ENCODE results near the gene XIRP2.
"Not testable (repeated sequence)": the region's sequence is repeated elsewhere in the genome, so short reads cannot be mapped to it uniquely, and the experiment has no call there.

XIRP2 gene

DNA sequence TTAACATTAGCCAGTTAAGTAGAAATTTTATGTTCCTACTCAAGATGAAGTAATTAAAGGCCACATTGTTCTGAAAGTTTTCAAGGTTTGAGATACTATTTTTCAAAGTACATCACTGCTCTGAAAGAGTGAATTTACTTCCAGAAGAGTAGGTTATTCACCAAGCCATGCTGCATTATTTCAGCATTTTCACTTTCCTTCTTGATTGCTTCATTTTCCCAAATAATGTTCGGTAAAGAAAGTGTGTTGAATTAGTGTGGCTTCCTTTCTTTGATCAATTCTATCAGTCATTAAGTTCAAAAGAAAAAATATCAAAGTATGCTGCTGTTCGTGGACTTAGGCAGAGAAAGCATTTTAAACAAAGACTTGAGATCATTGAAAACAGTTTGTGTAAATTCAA lies 310.3 kb downstream of the XIRP2 start:
- DNase-seq = no peak

DNA sequence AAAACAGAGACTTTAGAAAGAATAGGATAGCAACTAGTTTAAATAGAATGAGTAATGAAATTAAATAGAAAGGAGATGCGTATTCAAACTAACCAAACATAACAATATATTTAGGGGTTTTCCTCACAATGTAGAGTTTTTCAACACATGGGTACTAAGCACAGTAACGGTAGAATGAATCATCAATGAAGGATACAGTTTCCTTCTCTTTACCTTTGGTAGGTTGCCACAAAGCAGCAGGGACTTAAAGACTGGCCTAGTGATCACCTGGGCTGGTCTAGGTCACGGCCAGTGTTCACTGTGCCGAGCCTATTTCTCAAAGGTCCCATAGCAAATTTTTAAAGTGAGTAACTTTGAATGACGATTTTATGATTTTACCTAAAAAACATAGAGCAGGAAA lies 311.7 kb downstream of the XIRP2 start:
- DNase-seq = no peak

- DNase-seq = no peak
Measured at GRCh38 chr2:167209784-167210183, 321.5 kb downstream of the XIRP2 start.

DNA sequence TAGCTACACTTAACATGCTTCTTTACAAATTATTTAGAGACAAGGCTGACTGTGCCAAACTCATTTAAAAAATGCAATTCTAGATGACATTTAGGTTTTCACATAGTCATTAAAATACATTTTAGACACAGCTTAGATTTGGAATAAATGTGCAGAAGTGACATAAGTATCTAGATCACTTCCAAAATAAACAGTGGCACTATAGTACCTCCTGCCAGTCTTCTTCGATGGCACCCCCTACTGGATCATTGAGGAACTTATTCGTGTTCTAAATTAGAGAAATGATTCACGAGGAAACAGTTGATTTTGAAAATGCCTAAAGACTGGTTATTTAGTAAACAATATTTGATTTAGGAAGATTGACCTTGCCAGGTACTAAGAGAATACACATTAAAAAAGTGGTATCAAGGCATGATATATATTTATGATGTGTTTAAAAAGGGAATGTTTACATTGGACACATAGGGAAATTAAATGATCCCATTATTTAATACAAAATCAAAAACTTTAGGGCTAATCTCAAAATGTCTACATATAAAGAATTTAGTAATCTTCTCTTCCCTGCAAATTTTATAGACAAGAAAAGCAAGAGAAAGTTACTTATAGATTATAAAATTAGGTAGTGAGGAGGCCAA lies 323.9 kb downstream of the XIRP2 start:
- peak in 1 of 2 donors; percentile 17 for DNase-seq

GRCh38 chr2:167215595-167215994 lies 327.3 kb downstream of the XIRP2 start:
- no peak for DNase-seq

GRCh38 chr2:167237478-167237877 lies 349.2 kb downstream of the XIRP2 start:
- DNase-seq = no peak

GRCh38 chr2:167240671-167241070 lies 352.4 kb downstream of the XIRP2 start:
- no peak for DNase-seq

- DNase-seq = no peak
Measured at GRCh38 chr2:167249197-167249596, 360.9 kb downstream of the XIRP2 start.

- no peak for DNase-seq
Measured at GRCh38 chr2:167253025-167253424, 364.7 kb downstream of the XIRP2 start.

DNA sequence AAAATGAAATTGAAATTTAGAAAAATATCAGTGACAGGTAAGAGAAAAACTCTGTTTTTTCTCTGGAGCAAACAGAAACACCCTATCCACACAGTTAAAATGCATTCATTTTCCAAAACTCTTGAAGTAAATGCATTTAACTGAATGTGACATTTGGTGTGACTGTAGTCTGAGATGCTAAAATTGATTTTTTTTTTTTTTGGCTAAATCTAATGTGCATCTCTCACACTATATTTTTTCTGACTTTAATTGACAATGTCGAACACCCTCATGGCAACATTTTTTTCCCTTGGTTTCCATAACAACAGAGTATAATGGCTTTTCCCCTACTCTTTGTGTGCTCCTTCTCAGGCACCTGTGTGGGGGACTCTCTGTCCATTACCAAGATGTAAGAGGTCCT lies 366.4 kb downstream of the XIRP2 start:
- DNase-seq = no peak

DNA sequence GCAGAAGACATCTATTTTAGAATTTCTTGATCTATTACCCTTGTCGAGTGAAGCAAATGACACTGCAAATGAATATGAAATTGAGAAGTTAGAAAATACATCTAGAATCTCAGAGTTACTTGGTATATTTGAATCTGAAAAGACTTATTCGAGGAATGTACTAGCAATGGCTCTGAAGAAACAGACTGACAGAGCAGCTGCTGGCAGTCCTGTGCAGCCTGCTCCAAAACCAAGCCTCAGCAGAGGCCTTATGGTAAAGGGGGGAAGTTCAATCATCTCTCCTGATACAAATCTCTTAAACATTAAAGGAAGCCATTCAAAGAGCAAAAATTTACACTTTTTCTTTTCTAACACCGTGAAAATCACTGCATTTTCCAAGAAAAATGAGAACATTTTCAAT lies 370.4 kb downstream of the XIRP2 start:
- no peak for DNase-seq

GRCh38 chr2:167264380-167264779 lies 376.1 kb downstream of the XIRP2 start:
- no peak for DNase-seq

DNA sequence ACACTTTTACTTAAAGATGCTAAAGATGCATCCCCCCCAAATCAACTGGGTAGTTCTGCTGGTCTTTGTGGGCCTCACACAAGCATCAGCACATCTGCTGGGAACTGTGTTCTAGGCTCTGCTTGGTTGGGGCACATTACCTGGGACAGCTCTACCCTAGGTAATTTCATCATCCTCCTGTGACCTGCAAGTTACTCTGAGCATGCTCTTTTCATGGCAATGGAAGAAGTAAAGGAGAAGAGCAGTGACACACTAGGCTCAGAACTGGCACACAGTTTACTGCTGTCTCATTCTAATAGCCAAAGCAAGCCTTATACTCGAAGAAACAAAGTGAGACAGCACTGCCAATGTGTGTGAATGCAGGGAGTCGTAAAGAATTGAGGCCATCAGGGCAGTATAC lies 376.7 kb downstream of the XIRP2 start:
- no peak for DNase-seq

DNA sequence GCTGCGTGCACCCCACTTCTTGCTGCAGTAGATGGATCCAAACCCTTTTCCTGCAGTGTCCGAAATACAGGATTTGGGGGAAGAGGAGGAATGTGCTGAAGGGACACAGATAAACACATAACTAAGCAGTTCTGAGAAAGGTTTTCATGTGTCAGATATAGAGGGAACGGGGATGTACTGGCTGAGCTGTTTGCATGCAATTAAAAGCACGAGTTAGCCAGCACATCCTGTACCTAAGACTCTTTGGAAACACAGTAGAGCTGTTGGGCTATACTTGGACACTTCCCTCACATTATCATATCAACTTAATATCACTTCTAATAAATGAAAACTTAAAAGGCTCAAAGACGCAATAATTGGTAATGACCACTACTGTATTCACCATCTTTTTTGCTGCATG lies 377.4 kb downstream of the XIRP2 start:
- no peak for DNase-seq

- not testable (repeated sequence) for DNase-seq
Measured at GRCh38 chr2:167268245-167268644, 380.0 kb downstream of the XIRP2 start.

DNA sequence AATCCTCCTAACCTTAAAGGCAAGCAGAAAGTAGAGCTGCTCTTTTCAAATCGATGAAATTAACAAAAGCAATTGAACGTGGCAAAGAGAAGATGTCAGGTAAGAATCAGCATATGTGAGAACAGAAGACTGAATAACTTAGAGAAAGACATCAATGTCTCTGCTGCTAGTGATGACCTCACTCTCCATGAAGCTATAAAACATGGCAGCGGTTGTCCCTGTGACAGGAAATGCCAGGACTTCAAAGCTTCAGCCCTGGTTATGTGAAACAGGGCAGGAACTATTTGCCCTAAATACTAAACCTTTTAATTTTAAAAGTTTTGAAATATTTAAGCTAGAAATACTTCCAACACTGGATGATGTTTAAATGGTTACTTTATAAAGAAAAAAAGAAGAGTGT lies 383.7 kb downstream of the XIRP2 start:
- no peak for DNase-seq

- no peak for DNase-seq
Measured at GRCh38 chr2:167275046-167275445, 386.8 kb downstream of the XIRP2 start.

DNA sequence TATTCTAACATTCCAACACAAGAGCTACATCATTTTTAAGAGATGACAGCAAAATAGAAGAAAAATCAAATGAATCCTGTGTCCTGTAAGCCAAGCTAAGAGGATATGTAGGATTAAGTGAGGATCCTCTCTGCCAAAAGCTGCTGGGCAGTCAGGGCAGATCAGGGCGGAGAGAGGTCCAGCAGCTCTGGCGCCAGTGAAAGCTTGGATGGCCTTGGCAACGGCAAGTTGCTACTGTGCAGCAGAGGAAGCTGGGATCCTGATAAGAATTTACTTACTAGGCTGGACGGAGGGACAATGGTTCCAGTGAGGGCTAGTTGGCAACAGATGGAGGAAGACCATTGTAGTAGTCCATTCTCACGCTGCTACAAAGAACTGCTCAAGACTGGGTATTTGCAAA lies 391.5 kb downstream of the XIRP2 start:
- no peak for DNase-seq

GRCh38 chr2:167287212-167287611 lies 398.9 kb downstream of the XIRP2 start:
- DNase-seq = no peak

- DNase-seq = no peak
Measured at GRCh38 chr2:167289651-167290410, 401.6 kb downstream of the XIRP2 start.

DNA sequence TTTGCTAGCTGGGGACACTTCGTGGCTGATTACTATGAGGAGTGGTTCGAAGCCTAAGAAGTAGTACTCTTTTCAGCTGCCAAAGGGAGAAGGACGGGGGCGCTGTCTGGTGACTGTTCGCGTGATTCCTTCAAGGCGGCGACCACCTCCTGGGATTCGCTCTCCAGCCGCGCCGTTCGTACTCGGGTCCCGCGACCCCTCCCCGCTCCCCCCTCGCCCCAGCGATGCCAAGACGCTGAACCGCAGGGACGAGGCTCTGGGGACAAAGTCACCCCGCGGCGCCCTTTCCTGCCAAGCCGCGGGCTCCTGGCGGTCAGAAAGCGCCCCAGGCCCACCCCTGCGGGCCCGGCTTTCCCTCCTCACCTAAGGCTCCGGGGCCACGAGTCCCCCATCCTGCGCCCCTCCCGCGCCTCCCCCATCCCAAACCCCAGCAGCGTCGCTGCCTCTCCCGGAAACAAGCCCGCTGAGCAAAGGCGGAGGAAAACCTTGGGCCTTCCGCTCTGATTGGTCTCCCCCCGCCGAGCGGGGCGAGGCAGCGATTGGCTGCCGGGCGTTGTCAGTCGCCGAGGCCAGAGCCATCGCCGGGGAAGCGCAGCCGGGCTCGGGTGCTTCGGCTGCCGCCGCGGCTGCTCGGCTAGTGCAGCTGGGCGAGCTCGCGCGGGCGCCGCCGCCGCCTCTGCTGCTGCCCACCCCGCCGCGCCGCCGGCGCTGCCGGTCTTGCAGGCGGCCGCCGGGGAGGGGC lies 404.3 kb downstream of the XIRP2 start, which contains the start of gene B3GALT1:
Gene B3GALT1 (plus strand): TSS at position 572 of the 742 bp plus-strand sequence.
- DNase-seq = peak; percentile 45 to 46

GRCh38 chr2:167293172-167293781 lies 405.0 kb downstream of the XIRP2 start:
- DNase-seq = no peak

Data from CD4-positive, alpha-beta T cell treated with Interleukin-1 beta for 1 hour (primary cell).